Left forelimb (tissue), 1 donor: ENCODE measurements around the gene HSD3B1.
A peak's percentile ranks its signal among the peaks of the same experiment; 100 is the strongest.
"Not testable (repeated sequence)": the region's sequence is repeated elsewhere in the genome, so short reads cannot be mapped to it uniquely, and the experiment has no call there.

Source experiments
- DNase-seq: peaks from one replicate; pipeline ENCODE4 v3.0.0-alpha.2; 2018; ENCODE audit warnings: low spot score

The HSD3B1 gene

DNA sequence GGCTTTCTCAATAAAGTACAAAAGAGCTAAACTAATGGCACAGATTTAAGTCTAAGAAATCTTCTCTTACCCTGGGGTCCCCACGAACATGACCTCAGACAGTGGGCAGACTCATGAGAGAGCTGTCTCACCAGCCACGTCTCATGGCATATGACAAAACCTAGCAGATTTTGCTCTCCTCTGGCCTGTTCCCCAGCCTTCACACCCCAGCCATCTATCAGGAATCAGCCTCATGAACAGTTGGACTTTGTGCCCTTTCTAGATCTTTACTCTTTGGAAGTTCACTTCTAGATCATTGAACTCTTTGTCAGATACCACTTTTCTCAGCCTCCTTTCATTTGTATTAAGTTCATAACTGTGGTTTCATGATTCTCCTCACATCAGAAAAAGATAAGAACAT, 14.2 kb upstream of the HSD3B1 start:
- no peak for DNase-seq

DNA sequence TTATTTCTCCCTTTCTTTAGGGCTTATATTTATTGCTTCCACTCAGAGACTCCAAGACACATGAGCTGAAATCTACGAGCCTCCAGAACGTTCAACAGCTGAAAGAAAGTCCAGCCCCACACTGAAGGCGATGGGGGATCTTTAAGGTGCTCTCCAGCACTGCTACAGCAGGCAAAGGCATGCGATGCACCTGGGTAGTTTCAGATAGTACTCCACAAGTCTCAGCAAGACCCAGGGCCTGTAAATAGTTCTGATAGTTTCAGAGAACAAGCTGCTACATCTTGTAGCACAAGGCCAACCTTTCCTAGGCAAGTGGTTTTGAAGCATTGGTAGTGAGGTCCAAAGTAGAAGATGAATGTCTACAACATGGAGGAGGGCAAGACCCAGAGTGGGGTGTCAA, 2.2 kb upstream of the HSD3B1 start:
- DNase-seq = no peak

DNA sequence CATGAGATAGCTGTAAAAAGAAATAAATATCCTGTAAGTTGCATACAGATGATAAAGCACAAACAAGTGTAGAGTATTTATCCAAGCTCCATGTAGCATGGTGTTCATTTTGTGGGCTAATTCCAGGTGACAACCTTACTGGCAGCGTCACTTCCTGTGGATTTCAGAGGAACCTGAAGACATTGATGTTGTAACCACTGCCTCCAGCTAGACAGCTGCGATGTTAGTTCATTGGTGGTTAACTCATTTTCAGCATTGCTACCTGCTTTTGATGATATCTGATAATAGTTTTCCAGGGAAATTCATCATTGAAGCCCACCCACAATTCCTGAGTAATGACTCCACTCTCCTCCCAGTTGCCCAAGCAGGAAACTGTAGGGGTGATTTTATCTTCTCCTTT, 3.0 kb downstream of the HSD3B1 start:
- no peak for DNase-seq

DNA sequence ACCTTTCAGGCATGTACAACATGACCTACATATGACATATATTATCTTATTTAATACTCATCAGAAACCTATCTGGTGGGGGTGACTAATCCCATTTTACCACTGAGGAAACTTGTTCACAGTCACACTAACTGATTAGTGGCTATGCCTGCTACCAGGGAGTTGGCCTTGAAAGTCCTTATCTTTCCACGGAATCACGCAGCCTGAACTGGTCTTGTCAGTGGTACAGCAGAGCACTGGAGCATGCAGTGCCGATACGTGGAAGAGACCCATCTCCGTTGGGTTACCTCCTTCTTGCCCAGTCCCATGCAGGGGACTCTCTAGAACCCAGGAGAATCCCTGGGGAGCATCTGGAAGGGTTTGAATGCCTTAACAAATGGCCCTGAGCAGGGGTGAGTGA, 8.2 kb downstream of the HSD3B1 start:
- no peak for DNase-seq

DNA sequence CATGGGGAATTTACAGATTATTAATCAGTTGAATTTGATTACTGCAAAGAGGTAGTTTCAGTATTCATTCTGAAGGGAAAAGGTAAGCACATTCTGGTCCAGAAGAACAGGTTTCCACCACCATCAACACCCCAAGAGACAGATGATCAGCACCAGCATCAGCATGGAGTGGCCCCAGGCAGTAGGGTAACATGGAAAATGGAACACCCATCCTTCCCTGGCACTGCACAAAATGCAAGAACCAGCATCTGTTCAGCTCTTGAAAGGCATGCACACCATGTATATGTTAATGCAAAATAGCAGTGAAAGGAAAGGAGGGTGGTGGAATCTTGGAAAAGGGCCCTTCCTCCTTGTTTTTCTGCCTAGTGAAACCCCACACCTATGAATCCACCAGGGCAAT, 9.2 kb downstream of the HSD3B1 start:
- no peak for DNase-seq

DNA sequence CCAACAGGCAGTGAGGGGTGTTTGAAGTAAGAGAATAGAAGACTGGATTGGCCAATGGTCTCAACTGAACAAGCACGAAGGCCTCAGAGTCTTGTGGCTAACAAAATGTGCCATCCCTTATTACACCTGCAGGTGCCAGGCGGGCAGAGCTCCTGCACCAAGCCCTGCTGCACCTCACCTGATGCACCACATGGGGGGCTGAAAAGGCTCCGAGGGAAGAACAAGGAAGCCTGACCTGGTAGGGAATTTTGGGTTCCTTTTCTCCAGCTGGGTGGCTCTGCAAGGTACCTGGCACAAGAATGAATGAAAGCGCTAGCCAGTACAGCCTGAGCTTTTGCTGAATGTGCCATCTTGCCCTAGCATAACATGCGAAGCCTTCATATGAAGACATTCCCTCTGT, 9.7 kb downstream of the HSD3B1 start:
- no peak for DNase-seq

DNA sequence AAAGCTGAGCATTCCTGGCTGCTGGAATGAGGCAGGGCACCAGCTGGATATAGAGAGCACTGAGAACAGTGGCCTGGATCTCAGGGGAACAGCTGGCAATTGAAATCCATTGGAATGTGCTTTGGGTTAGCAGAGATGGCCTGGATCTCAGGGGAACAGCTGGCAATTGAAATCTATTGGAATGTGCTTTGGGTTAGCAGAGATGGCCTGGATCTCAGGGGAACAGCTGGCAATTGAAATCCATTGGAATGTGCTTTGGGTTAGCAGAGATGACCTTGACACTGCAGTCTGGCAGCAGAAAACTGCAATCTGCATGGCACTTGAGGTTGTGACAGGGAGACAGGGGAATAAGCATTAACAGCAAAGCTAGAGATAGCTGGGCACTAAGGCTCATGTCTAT, 10.7 kb downstream of the HSD3B1 start:
- DNase-seq = not testable (repeated sequence)

DNA sequence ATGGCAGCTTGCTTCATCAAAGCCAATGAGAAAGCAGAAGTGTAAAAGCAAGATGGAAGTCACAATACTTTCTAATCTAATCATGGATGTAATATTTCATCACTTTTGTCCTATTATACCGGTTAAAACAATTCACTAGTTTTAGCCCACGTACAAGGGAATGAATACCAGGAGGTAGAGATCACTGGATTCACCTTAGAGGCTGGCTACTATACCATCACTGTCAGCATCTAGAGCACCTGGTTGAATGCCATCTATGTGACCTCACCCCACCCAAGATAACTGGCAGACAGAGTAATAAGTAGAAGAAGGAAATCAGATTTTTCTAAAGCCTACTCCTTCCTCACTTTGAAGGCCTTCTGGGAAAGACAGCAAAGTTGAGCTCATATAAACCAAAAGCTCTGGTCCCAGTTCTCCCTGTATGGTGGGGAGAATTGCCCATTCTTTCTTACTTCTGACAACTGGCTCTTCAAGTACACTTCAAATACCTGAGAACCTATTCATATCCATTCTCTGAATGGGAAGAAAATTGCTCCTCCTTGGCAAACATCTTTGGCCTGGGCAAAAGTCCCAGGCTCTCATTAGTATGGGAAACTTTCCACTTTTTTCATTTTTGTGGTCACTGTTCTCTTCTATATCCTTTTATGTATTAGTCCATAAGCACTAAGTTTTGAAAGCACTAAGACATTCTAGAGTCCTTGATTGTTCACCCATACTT, 24.8 kb downstream of the HSD3B1 start:
- no peak for DNase-seq

DNA sequence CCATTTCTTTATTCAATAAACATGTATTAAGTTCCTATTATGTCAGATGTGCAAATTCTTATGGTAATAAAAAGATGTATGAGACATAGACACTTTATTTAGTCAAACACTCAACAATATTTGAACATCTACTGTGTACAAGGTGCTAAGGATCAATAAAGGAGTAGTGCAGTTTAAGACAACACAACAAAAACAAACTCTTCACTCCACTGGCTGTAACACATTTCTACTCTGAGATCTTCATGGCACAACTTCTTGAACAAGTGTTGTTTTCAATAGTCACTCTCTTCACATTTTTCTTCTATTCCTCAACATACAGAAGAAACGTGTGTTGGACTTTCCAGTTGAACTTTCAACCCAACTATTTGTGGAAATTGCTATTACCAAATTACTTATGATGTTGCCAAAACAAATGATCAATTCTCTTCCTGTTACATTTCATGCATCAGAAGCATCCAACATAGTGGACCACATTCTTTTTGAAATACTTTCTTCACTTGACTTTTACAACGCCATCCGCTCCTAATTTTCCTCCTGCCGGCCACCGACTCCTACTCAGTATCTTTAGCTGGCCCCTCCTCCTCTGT, 25.4 kb downstream of the HSD3B1 start:
- DNase-seq = no peak

DNA sequence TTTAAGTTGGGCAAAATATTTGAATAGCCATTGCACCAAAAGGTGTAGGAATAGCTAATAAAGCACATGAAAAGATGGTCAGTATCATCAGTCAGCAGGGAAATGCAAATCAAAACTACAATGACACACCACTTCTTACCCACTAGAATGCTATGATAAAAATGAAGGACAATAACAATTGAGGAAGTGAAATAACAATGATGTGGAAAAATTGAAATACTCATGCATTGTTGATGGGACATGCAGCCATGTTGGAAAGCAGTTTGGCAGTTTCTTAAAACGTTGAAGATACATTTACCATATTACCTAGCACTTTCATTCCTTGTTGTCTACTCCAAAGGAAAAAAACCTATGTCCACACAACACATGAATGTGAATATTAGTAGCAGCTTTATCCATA, 28.4 kb downstream of the HSD3B1 start:
- no peak for DNase-seq

DNA sequence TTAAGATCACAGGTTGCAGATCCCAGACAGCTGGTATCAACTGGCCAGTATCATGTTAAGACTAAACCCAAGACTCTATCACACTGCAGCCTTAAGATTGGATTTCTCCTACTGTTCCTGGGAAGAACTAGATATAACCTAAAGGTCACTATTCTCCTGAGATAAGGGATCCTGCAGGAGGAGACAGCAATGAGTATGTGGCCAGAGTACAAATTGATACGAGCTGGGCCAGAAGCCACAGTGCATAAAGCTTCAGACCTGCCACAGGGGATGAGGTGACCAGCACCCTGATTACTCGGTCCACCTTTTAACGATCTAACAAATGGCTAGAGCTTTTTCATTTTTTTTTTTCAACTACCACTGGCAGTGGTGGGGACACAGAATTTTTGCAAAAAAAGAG, 31.0 kb downstream of the HSD3B1 start:
- no peak for DNase-seq

DNA sequence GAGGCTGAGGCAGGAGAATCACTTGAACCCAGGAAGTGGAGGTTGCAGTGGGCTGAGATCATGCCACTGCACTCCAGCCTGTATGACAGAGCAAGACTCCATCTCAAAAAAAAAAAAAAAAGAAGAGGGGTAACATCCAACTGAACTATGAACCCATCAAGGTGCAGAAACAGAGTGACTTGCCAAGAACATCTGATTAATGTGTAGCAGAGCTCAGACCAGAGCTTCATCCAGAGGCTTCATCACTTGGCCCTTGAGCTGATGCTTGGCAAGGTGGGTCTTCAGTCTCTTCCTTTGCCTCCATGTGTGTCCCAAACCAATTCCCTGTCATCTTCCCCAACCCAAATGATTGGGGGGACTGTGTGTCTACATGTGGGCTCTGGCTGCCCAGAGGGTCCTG, 32.6 kb downstream of the HSD3B1 start:
- DNase-seq = no peak

DNA sequence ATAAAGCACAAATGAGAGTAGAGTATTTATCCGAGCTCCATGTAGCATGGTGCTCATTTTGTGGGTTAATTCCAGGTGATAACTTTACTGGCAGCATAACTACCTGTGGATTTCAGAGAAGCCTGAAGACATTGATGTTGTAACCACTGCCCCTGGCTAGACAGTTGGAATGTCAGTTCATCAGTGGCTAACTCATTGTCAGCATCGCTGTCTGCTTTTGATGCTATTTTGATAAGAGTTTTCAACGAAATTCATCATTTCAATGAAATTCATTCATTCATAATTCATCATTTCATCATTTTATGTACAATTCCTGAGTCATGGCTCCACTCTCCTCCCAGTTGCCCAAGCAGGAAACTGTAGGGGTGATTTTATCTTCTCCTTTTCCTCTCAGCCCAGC, 34.4 kb downstream of the HSD3B1 start:
- DNase-seq = no peak

DNA sequence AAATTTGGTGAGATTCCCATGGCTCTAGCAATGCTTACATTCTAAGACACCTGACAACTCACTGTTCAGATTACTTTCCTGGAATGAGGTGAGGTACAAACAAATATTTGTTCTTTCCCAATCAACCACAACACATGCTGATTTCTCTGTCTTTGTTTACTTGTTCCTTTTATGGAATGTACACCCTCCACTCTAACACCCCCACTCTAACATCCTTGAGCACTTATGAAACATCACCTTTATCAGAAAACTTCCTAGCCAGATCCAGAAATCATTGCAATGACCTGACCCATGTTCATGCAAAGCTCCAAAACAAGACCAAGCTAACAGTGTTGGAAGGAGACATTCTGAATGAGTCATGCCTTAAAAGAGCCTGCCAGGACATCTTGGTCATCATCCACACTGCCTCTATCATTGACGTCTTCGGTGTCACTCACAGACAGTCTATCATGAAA, 35.5 kb downstream of the HSD3B1 start:
- DNase-seq = no peak

DNA sequence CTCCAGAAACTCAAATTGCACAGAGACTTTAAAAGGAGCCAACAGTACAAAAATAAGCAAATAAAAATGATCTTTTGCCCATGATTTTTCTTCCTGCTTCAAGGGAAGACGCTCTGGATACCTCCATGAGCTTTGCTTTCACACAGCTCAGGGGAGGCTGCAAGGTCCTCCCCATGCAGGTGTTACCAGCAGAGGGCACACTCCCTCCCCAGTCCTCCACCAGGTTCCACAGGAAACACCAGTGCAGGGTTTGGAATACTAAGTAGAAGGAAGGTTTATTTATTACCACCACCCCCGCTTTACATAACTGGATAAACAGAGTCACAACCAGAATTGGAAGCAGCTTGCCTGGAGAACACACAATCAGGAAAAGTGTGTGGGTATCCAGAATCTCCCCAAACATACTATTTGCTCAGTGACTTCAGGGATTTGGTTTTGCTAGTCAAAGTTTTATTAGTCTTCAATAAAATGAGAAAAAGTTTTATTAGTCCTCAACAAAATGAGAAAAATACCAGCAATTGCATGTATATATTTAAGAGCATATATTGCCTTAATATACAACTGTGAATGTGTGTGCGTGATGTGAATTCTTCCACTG, 37.3 kb downstream of the HSD3B1 start:
- no peak for DNase-seq

DNA sequence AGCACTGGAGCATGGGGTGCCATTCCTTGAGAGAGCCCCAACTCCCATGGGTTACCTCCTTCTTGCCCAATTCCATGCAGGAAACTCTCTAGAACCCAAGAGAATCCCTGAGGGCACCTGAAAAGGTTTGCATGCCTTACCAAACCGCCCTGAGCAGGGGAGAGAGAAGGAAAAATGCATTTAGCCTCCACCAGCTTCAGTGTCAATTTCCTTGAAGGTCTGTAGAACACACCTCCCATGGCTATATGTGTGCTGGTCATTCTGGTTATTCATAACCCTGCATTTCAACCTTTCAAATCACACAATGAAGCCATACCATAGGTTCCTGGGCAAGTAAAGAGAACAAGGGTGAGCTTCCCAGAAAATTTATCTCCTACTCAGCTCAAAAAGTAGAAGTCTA, 39.6 kb downstream of the HSD3B1 start:
- no peak for DNase-seq

DNA sequence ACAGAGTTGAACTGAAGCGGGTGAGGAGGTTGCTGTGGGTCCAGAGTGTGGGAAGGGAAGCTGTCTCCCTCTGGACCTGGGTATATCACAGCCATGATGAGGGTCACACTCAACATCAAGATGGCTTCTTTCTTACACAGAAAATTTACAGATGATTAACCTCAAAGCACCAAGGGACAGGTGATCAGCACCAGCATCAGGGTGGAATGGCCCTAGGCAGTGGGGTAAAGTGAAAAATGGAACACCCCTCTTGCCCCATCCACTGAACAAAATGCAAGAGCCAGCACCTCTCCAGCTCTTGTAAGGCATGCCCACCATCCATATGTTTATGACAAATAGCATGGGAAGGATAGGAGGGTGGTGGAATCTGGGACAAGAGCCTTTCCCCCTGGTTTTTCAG, 40.3 kb downstream of the HSD3B1 start:
- DNase-seq = no peak

DNA sequence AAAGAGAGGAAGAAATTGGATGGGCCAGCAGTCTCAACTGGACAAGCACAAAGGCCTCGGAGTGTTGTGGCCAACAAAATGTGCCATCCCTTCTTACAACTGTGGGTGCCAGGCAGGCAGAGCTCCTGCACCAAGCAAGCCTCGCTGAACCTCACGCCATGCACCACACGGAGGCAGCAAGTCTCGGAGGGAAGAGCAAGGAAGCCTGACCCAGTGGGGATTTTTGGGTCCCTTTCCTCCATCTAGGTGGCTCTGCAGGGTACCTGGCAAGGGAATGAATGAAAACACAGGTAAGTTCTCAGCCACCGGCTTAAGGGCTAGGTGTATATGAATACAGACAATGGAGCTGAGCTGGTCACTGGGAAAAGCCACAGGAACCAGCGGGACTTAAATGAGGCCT, 40.8 kb downstream of the HSD3B1 start:
- no peak for DNase-seq

DNA sequence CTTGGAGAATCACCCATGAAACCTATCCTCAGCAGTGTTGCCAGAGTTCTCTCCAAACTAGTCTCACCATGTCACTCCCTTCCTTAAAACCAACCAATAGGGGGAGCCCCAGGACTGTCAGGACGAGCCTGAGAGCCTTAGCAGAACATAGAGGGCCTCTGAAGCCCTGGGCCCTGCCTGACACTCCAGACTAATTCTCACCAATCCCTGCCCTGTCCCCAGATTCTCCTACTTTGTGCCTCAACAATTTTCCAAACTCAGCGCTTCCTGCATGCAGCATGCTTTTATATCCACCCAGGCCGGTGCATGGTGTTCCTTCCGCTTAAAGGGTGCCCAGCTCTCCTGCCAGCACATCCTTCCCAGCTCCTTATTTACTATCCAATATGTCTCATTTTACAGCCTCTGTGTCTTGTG, 42.7 kb downstream of the HSD3B1 start:
- peak; percentile 72 for DNase-seq

DNA sequence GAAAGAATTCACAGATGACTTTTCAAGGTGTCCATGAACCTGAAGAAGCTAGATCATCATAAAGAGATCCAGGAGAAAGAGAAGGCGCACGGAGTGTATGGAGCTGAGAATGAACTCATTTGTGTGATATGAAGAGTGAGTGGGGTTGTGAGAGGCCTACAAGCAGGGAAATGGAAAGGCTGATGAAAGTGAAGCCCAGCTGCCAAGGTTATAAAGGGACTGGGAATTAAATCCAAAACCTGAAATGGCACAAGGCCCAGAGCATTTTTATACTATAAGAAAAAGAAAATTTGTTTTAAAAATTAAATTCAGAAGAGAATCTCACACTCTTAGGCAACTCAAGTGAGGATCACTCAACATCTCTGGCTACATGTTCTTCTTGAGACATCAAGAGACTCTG, 43.4 kb downstream of the HSD3B1 start:
- no peak for DNase-seq

DNA sequence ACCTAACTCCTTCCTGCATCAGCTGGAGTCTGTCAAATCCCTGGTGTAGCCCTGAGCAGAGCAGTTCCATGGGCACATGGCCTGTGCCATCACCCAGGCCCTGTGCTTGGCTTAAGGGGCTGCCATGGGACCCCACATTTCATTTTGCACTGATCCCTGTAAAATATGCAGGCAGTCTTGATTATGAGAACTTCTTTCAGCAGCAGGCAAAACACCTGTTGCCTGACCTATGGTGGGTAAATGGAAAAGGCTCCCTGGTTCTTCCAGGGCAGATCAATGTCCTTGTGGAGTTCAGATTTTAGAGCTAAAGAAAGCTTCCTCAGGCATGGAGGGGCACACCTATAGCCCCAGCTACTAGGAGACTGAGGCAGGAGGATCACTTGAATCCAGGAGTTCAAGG, 44.2 kb downstream of the HSD3B1 start:
- no peak for DNase-seq

DNA sequence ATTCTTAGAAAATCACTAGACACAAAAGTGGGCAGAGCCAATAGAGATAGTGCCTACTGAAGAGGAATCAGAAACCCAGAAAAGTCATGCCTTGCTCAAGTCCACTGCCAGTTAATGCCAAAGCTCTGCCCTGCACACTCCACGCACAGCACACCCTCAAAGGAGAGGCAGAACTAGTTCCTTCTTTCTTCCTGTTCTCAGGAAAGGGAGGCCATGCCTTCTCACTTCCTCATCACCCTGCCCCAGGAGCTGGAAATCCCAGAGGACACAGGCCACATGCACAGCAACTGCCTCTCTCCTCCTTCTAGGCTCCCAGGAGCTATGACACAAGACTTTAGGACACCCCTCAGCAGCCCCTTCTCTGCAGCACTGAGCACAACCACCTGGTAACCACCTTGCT, 45.6 kb downstream of the HSD3B1 start:
- DNase-seq = not testable (repeated sequence)

DNA sequence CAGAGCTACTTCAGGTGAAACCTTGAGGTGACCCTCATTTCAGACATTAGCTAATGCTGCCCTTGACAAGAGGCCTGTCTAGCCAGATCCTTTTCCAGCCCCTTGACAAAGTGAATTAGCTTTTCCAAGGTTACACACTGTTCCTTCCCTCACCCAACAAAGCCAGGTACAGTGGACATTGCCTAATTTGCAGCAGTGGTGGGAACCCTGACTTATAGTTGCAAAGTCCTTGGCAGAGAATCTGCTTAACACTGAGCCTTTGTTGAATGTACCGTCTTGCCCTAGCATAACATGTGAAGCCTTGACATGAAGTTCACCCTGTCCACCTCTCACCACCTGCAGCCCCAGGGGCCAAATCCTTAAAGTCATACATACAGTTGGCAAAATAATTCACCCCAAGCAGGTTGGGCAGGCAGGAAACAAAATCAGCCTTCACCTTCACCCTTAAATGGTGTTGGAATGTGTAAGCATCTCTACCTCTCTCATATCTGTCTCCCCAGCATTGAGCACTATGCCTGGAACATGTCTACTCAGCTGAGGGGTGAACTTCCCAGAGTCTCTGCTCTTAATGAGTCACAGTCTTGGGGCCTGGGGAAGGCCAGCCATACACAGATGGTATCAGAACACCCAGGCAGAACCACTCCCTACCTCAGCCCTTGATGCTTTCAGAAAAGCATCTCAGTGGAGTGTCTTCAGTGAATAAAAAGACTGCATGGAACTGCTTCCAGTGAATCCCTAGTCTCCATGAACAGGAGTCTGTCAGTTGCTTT, 46.5 kb downstream of the HSD3B1 start:
- DNase-seq = not testable (repeated sequence)
